ENCODE data around the gene PLD4.

The PLD4 gene

DNA sequence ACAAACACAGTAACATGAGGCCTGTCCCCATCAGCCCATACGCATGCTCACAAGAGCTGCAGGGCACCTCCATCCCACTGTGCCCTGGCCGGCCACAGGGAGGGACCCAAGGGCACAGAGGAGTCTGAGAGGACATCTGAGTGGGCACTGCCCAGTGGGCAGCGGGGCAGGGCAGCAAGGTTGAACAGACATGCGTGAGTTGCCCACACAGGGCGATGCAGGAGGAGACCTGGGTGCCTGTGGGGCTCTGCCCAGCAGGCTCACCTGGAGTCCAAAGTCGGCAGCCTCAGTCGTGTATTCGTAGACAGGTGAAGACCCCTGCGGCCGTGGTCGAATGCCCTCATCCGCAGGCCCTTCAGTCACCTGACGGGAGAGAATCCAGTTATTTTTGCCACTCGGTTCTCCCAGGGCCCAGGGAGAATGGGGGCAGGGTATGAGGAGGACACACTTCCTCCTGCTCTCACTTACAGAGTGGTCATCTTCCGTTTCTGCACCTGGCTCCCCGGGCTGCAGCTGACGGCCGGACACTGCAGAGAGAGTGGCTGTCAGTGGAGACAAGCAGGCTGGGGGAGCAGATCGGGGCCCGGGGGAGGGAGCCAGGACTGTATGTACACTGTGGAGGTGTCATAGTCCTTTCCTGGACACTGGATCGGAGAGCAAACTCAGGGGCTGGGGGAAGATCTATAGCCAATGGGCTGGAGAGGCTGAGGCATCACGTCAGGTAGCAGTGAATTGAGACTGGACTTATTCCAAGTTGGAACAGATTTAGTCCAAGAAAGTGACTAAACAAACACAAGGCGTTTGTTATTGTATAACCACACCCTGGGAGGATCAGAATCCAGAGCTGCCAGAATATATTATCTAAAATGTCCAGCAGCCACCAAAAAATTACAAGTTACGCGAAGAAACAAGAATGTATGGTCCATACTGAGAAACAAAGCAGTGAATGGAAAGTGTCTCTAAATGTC, 32.8 kb downstream of the PLD4 start:
- DNase-seq = no peak

DNA sequence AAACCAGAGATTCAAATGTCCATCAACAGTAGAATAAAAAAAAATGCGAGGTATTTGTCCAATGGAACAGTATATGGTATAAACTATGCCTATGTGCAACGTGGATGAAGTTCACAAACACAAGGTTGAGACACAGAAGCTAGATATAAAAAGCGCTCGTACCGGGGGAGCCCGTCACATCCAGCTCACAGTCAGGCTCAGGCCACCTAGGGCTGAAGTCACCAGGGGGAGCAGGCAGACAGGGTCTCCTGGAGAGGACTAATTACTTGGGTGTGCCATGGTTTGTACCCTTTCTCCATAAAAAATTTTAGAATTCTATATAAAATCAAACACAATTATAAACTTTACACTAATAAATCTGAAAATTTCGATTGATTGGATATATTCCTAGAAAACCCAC, 39.9 kb downstream of the PLD4 start:
- DNase-seq = no peak

DNA sequence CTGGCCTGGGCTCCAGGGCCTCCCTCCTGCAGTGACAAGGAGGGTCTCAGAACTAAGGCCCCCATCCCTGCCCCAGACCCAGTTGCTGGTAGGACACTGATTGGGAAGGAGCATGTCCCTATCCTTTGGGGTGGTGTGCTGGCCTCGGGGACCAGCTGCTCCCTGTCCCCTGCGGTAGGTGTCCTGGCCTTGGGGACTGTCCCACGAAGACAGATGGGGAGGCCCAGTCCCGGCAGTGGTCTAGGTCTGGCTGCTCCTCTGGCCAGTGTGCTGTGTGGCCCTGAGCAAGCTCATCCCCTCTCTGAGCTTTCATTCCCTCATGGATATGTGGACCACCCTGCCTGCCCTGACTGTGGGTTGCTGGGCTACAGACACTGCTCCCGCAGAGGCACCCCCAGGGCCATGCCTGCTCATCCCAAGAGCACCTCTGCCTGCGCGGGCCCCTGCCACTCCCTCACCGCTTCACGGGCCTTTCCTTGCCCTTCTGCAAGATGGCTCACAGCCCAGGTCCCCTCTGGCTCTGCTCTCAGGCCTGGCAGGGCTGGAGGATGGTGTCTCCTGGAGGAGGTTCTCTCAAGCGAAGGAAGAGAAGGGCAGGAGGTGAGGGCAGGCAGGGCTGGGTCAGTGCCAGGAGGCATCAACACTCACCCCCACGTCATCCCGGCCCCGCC, 41.0 kb downstream of the PLD4 start:
- peak; percentile 0 for DNase-seq

DNA sequence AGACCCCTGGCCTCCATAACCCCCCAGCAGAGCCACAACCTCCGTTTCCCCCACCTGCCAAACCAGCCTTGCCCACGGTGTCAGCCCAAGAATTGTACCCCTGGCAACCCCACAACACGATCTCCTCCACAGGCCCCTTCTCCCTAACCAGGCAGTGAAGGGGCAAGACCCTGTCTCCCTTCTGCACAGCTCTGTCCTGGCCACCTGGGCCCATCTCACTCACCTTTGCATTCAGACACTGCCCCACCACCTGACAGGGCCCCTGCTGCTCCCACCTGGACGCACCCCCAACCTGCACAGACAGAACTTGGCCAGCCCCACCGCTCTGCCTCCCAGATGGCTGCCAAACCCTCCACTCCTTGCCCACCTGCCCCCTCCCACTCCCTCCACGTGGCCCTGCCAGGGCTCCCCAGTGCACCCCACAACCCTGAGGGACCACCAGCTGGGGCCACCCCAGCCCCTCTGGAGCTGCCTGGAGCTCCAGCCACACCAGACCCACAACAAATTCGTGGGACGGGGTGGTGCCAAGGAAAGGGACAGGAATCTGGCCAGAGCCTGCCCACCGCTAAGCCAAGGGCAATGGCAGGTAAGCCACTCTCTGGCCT, 41.7 kb downstream of the PLD4 start:
- DNase-seq = no peak

DNA sequence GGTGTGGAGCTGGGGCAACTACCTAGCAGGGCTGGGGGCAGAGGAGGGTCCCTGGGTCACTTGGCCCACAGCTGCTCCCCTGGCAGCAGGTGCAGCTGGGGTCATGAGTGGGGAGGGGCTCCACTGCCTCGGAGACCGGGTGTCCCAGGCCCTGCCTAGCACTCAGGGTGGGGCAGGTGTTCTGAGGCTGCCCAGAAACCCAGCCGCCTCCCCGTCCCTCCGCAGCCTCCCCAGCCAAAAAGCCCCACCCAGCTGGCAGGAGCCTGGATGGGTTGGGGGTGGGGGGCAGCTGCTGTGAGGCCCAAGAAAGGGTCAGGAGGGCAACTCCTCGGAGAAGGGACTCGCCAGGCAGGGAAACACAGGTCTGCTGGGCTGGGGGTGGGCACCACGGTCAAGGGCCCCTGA, 42.3 kb downstream of the PLD4 start:
- no peak for DNase-seq

DNA sequence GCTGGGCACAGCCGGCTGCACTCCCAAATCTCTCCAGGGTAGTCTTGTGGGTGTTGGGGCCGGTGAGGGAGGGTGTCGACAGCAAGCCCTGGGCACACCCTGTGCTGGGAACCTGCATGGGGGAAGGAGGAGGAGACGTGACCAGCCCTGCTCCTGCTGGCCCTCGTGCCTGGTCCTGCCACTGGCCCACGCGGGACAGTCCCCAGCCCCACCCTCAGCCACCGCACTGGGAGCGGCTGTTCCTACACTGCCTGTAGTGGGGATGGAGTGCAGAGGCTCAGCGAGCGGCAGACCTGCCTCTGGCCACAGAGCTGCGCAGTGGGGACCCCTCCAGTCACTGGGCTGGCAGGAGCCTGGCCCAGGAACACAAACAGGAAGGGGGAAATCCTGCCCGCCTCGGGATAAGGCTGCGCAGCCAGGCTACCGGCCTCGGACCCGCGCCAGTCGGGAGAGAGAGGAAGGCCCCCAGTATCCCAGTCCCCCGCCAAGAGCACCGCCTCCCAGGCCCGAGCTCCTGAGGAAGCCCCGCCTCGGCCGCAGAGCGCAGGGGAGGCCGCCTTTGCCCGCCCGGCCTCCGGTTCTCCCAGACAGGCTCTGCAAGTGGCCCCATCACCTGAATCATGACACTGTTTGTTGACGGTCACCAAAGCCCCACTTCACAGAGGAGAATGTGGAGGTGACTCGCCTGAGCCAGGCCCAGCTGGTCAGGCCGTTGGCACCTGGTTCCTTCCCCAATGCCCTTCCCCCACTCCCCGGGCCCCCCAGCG, 42.9 kb downstream of the PLD4 start:
- DNase-seq = peak; percentile 1

DNA sequence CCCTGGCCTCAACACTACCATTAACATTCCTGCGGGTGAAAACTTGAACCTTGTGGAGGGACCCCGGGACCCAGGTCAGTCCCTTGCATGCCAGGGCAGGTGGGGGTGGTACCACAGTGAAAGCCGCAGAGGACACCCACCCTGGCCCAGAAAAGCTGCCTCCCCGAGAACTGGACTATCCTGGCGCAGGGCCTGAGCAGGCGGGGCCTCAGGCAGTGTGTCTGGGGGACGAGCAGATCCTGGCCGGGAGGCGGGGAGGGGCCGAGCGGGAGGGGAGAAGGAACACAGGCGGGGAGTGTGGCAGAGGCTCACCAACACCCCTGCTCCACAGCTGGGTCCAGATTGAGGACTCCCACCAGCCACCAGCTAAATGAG, 43.5 kb downstream of the PLD4 start:
- DNase-seq = no peak

DNA sequence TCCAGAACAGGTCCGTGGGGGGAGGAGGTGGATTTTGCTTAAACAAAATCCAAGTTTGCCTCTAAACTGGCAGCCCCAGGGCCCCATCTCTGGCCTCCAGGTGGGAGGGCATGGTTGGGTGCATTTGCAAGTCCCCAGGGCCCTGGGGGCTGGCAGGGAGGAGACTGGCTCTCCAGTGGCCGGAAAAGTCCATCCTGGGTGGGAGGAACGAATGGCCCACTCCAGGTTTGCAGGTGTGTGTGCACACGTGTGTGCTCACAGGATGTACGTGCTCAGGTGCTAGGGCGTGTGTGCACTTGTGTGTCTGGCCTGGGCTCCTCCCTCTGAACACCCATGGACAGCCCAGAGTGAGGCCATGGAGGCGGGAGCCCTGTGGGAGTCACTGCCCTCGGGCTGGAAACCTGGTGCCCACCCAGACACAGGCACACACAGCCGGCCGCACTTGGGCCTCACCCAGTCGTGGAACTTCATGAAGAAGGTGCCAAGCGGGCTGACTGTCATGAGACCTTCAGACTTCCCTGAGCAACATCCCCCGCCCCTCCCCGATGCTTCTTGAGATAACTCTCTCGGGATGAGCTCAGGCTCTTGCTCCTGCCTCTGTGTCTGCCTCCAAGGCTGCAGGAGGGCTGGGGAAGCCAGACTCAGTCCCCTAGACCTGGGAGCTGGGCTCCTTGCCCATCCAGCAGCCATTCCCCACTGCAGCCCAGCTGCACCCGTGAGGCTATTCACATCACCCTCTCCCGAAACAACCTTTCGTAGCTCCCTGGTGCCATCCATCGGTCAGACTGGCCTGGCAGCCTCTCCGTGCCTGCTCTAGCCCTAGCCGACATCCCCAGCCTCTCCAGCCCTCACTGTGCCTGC, 44.1 kb downstream of the PLD4 start:
- DNase-seq = no peak

DNA sequence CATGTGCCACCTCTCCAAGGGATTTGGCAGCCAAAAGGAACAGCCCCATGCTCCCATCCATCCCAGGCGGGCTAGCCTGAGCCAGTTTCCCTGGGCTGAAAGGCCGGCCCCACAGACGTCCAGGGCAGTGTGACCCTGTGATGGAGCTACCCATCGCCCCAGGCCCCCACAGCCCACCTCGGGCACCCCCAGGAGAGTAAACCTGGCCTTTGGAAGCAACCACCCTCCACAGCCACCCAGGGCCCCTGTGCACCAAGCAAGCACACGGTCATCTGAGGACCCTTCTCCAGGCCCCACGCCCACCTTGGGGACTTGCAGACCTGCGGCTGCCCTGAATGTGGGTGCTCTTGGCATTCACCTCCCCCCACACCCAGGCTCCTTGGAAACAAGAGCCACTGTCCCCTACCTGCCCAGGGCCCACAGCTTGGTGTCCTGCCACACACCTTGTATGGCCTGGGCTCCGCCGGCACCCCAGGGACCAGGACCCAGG, 45.1 kb downstream of the PLD4 start:
- no peak for DNase-seq

DNA sequence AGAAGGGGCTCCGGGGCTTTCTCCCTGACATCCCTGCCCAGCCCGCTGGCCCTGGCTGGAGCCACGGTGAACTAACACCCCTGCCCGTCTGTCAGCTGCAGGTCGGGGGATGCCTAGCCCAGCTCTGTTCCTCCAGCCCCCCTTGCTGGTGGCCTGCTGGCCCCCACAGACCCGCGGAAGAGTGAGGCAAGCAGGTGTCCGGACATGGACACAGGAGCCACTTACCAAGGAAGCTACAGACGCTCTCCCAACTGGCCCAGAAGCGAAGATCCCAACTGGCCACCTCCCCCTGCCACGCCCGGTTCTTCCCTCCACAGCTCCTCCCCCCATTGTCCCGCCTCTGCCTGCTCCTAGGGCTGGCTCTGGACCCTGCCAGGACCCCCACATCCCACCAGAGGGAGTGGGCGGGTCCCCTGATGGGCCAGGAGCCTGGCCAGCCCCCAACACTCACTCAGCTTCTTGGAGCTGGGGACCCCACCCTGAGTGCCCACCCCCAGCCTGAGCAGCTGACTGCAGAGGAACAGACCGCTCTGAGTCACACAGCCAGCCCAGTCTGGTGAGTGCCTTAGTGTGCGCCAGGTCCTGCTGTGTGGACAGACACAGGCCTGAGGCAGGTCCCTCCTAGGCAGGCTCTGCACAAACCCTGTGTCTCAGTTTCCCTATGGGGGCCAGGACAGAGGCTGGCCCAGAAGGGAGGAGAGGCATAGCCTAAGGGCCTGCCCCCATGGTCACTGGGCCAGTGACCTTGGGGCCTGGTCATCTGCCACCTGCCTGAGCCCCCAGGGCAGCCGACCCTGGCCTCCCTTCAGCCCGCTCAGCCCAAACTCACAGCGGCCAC, 45.8 kb downstream of the PLD4 start:
- no peak for DNase-seq

DNA sequence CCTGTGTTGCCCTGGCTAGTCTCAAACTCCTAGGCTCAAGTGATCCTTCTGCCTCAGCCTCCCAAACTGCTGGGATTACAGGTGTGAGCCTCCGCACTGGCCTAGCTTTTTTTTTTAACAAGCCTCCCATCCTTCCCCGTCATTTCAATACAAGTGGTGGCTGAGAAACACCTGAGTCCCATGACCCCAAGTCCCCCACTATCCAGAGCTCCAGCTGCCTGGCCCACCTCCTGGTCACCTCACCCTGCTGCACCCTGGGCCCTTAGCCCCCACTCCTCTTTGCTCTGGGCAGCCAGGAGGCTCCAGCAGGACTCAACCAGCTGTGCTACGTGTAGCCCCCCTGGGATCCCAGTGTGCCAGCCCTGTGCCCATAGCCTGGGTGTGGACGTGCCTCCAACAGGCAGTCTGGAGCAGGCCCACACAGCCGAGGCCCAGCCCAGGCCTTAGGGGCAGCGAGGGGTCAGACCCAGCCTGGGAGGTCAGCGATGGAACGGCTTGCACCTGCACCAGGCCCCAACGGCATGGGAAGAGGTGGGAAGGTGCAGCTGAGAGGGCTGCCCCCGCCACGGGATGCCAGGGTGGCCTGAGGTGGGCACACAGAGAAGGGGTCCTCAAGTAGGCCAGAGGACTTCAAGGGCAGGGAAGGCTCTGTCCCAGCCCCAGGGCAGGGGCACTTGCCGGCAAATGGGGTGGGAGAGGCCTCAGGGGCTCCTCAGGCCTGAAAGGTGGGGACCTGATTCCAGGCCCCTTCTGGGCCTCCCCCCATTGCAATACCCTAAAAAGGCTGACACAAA, 47.0 kb downstream of the PLD4 start:
- no peak for DNase-seq

DNA sequence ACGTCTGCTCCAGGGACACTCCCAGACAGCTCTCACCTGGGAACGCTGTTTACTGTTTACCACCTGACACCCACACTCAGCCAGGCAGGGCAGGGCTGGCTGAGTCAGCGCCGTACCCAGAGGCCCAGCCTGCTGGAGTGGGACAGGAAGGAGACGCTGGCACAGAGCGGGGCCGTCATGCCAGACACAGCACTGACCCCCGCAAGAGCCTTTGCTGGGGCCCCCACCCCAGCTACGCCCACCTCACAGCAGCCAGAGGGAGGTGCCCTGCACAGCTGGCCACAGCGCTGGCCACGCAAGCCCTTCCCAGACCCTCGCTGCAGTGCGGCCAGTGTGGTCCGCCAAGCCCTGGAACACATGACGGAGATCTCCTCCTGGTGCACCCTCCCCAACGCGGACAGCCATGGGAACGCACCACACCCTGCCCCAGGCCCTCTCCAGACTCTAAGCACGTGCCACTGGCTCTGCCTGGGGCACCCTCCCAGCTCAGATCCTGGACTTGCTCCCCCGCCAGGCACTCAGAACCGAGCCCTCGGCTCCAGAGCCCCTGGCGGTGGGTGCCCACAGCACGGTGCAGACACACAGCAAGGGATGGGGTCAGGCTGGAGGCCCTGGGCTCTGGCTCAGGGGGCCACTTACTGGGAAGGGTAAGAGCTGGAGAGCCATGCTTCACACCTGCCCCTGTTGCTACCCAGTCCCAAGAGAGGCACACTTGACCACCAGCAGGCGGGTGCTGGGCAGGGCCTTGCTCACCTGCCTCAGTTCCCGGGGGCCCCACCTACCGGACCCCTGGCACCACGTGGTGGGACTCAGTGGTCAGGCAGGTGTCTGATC, 47.8 kb downstream of the PLD4 start:
- no peak for DNase-seq

DNA sequence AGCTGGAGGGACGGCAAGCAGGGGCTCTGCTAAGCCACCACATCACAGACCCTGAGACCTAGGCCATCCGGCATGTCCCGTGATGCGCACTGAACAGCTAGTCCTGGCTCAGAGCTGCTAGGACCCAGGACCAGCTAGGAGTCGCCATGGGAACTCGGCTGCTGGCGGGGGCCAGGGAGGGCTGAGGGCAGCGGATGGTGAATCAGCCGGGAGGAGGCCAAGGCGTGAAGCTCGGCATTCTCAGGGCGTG, 48.4 kb downstream of the PLD4 start:
- DNase-seq = no peak

DNA sequence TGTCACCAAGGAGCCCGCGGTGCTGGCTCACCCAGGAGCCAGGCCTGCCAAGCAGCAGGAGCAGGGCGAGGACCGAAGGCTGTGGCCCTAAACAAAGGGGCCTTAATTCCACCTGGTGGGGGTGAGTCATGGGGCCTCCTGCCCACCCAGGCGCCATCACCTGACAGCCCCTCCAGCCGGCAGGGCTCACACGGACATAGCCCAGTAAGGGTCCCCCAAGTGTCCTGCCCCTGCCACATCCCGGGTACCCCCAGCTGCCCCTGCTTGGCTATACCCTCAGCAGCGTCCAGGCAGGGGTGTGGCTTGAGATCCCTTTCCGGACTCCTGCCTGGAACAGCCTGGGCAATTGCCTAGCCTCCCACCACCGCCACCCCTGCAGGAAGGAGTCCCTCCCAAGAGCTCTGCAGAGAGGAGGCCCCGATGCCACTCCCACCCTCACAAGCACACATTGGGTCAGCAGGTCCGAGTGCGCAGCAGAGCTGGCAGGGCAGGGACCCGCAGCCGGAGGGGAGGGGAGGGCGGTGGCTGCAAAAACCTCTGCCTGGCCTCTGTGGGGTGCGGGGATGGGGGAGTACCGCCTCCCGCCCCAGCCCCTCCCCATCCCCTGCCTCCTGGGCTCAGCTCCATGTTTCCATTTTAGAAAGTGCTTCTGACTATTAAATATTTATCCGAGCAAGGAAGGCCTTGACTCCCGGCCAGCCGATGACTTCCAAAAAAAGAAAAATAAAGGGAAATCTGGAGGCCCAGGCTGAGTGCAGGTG, 48.9 kb downstream of the PLD4 start:
- DNase-seq = no peak

DNA sequence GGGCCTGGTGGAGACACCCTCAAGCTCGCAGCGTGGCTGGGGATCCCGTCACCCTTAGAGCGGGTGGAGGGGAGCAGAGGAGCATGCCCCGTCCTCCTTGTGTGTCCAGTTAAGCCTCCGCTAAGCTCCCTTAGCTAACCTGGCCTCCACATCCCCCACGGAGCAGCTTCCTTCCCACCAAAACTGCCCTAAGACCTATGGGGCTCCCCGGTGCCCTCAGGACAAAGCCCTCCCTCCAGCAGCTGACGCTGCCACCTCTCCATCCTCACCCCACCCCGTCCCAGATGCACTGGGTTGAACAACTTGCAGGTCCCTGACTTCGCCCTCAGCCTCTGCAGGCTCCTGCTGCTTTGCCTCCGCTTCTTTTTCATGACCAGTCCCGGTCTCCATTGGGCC, 49.5 kb downstream of the PLD4 start:
- no peak for DNase-seq

DNA sequence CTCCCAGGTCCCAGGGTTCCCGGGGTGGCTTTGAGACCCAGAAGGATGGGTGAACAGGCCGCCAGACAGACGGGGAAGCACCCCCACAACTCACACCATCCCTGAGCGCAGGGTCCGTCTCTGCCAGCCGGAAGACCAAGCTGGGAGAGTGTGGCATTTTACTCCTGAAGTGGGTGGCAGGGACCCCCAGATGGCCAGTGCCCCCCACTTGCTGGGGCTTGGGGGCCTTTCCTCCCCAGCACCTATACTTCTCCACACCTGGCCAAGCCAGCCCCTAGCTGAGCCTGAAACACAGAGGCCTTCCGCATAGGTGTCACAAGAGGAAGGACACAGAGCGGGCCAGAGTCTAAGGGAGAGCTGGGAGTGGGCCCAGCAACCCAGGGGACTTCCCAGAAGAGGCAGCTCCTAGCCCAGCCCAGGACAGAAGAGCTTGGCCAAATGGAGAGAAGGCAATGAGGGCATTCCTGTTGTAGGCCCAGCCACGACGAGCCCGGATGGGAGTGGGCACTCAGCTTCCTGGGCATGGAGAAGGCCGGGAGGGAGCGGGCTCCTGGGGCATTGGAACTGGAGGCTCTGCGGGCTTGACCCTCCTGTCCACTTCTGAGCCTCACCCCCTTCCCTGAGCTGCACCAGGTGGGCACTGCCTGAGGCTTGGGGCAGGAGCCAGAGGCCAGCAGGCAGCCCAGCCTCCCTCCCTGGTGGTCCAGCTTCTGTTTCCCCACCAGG, 50.1 kb downstream of the PLD4 start:
- no peak for DNase-seq

DNA sequence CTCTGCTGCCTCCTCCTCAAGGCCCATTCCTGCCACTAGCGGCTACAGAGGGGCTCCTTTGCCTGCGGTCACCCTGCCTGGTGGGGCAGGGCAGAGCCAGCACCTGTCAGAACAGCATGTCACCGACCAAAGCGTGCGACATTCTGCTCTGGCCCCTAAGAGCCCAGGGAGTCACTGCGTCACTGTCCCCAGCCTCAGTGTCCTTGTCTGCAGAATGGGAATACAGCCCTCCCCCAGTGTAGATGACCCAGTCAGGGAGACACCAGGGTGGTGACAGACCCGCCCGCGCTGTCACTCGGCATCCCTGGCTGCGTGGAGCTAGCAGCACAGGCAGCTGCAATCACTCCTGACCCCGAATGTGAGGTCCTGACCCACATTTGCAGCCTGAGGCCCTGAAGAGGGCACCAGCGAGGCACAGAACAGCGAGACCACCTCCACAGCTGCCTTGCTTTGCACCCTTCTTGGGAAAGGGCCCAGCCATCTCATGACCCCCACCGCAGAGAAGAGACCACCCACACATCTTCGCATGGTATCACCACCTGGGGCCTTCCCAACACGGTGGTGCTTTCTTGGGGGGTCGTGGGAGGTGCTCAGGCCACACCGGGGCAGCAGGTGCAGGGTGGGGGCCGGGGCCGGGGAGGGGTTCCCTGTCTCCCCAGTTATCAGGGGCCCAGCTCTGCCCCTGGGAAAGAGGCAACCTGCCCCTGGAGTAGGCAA, 51.0 kb downstream of the PLD4 start:
- no peak for DNase-seq

Data from stimulated activated CD4-positive, alpha-beta T cell treated with anti-CD3 and anti-CD28 coated beads, Interleukin-1b, Interleukin-23, amount 100 ng/mL, for 48 hours (primary cell).